Activated CD4-positive, CD25-positive, alpha-beta regulatory T cell treated with anti-CD3 and anti-CD28 coated beads, Interleukin-2, amount 50 U/mL, for 24 hours (primary cell): ENCODE data around the gene FAM25G.
"Not testable (repeated sequence)": the region's sequence is repeated elsewhere in the genome, so short reads cannot be mapped to it uniquely, and the experiment has no call there.

ENCODE experiments used
- ATAC-seq, 2 donors: fragments of 150-1000 bp; cut with Tn5 transposase; one replicate each; pipeline ENCODE4 v1.10.0; 2021; ENCODE audit warnings: mild to moderate bottlenecking in 1 of 2, moderate library complexity in 1 of 2

Gene FAM25G

GRCh38 chr10:47462577-47463358 lies 28.7 kb downstream of the FAM25G start:
- ATAC-seq: not testable (repeated sequence)

GRCh38 chr10:47461261-47461687 lies 30.2 kb downstream of the FAM25G start:
- ATAC-seq: peak; percentile 23 to 29

GRCh38 chr10:47458466-47459154 lies 32.9 kb downstream of the FAM25G start:
- no peak for ATAC-seq

GRCh38 chr10:47457826-47458225 lies 33.7 kb downstream of the FAM25G start:
- no peak for ATAC-seq

- ATAC-seq: no peak
These were observed 34.0 kb downstream of the FAM25G start for GRCh38 chr10:47457528-47457820.

- ATAC-seq: no peak
These were observed 34.5 kb downstream of the FAM25G start for GRCh38 chr10:47456794-47457527.

GRCh38 chr10:47456079-47456785 lies 35.3 kb downstream of the FAM25G start:
- ATAC-seq: no peak

- ATAC-seq: not testable (repeated sequence)
These were observed 36.0 kb downstream of the FAM25G start for GRCh38 chr10:47455350-47456078.

GRCh38 chr10:47454780-47455058 lies 36.8 kb downstream of the FAM25G start:
- no peak for ATAC-seq

- ATAC-seq: no peak
These were observed 37.3 kb downstream of the FAM25G start for GRCh38 chr10:47454008-47454779.

GRCh38 chr10:47453141-47454007 lies 38.1 kb downstream of the FAM25G start:
- ATAC-seq: no peak

GRCh38 chr10:47452495-47453140 lies 38.9 kb downstream of the FAM25G start:
- ATAC-seq: no peak

GRCh38 chr10:47451998-47452494 lies 39.5 kb downstream of the FAM25G start:
- ATAC-seq: no peak

- no peak for ATAC-seq
These were observed 40.1 kb downstream of the FAM25G start for GRCh38 chr10:47451273-47451997.

- ATAC-seq: no peak
These were observed 41.1 kb downstream of the FAM25G start for GRCh38 chr10:47450442-47450841.

- ATAC-seq: no peak
These were observed 41.5 kb downstream of the FAM25G start for GRCh38 chr10:47449979-47450378.

GRCh38 chr10:47449102-47449978 lies 42.2 kb downstream of the FAM25G start:
- no peak for ATAC-seq

GRCh38 chr10:47447705-47448104 lies 43.8 kb downstream of the FAM25G start:
- ATAC-seq: no peak
